GM19452 (cell line): ENCODE measurements around the gene SLC25A22.

Experiments
- ATAC-seq: cut with Tn5 transposase; IDR thresholded peaks from one replicate; pipeline ENCODE4 v1.9.1; 2021; ENCODE audit not compliant: unreplicated experiment

SLC25A22 gene

GRCh38 chr11:760236-760635, 37.8 kb downstream of the SLC25A22 start:
- no peak for ATAC-seq

GRCh38 chr11:749731-750130, 48.4 kb downstream of the SLC25A22 start:
- no peak for ATAC-seq

- ATAC-seq, result peak; percentile 27
These were observed 50.1 kb downstream of the SLC25A22 start for GRCh38 chr11:748007-748359.

- ATAC-seq, result peak; percentile 82
These were observed 50.7 kb downstream of the SLC25A22 start, which contains the start of gene TALDO1 for GRCh38 chr11:747158-748006. TSS of gene TALDO1 (plus strand) at chr11:747464. CDS start at chr11:747482, 18 bp downstream.

GRCh38 chr11:746289-747157, 51.6 kb downstream of the SLC25A22 start:
- ATAC-seq, result peak; percentile 23

GRCh38 chr11:745428-745827, 52.7 kb downstream of the SLC25A22 start:
- no peak for ATAC-seq

GRCh38 chr11:742571-743201, 55.4 kb downstream of the SLC25A22 start:
- ATAC-seq, result no peak

- ATAC-seq, result no peak
These were observed 55.9 kb downstream of the SLC25A22 start for GRCh38 chr11:742156-742546.
